Measurements from ENCODE around the gene TNFSF10. TPM values are rescaled to one million over a fixed set of nuclear protein-coding genes. Genes with fewer than 3 reads are reported as not detected.

The TNFSF10 gene
- total RNA-seq, 2 experiments from 2014 or later = 9.2 to 9.5 TPM

DNA sequence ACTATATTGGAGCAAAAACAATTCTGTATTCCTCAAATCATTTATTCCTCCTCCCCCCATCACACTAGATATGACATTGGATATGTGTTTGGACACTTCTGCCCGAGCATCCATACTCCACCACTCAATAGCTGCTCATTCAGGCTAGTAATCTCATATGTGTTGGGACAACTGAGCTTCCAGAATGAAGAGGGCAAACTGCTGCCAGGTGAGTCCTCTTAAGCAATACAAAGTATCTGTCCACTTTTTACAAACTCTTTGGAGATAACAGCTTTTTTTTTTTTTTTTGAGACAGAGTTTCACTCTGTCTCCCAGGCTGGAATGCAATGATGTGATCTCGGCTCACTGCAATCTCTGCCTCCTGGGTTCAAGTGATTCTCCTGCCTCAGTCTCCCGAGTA, 5.4 kb upstream of the TNFSF10 start:
- intact Hi-C loops (cut with DNase I, micrococcal nuclease) = no loop called here
- DNase-seq = no peak
- Mint-ChIP-seq H3K27ac (no peak overlapping the region), H3K4me3 (no peak overlapping the region), H3K4me1 (ENCODE audit: low read depth) (peaks cover 40% of the 10 kb centered on the region), H3K9me3 (no peaks in the 10 kb centered on the region), H3K27me3 (no peaks in the 10 kb centered on the region), H3K36me3 (ENCODE audit: low read depth) (no peaks in the 10 kb centered on the region)
- TF ChIP-seq, protein P1, sequence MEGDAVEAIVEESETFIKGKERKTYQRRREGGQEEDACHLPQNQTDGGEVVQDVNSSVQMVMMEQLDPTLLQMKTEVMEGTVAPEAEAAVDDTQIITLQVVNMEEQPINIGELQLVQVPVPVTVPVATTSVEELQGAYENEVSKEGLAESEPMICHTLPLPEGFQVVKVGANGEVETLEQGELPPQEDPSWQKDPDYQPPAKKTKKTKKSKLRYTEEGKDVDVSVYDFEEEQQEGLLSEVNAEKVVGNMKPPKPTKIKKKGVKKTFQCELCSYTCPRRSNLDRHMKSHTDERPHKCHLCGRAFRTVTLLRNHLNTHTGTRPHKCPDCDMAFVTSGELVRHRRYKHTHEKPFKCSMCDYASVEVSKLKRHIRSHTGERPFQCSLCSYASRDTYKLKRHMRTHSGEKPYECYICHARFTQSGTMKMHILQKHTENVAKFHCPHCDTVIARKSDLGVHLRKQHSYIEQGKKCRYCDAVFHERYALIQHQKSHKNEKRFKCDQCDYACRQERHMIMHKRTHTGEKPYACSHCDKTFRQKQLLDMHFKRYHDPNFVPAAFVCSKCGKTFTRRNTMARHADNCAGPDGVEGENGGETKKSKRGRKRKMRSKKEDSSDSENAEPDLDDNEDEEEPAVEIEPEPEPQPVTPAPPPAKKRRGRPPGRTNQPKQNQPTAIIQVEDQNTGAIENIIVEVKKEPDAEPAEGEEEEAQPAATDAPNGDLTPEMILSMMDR (IDR thresholded peaks at IDR 0.05) = no peak
- H3K27ac ChIP-seq (ENCODE audit: low read depth in 1 of 2, low read length in 2 of 2) = no peak overlapping the region
- POLR2A ChIA-PET = no interaction called here
- H3K4me1 ChIP-seq (ENCODE audit: insufficient read depth, low read length) = peaks cover 26% of the 10 kb centered on the region
- ATAC-seq (ENCODE audit: poor library complexity) = no peak
- no peaks in the 10 kb centered on the region for H3K27me3 ChIP-seq (ENCODE audit: control insufficient read depth in 1 of 2, insufficient read depth in 2 of 2, low read length in 2 of 2)
- CTCF ChIA-PET = interaction anchor here (0.7 to 3.7 kb wide), 2 partner anchors 10 to 67 kb away, joined by 3 to 17 read pairs; no protein-coding TSS in a partner anchor
- no peak overlapping the region for H3K4me3 ChIP-seq (ENCODE audit: low read length)
- H3K9me3 ChIP-seq (ENCODE audit: control insufficient read depth in 1 of 2, insufficient read depth in 1 of 2, low read length in 2 of 2) = peaks cover 0 to 4% of the 10 kb centered on the region in 2 experiments
- no peaks in the 10 kb centered on the region for H3K36me3 ChIP-seq (ENCODE audit: insufficient read depth, low read length)

DNA sequence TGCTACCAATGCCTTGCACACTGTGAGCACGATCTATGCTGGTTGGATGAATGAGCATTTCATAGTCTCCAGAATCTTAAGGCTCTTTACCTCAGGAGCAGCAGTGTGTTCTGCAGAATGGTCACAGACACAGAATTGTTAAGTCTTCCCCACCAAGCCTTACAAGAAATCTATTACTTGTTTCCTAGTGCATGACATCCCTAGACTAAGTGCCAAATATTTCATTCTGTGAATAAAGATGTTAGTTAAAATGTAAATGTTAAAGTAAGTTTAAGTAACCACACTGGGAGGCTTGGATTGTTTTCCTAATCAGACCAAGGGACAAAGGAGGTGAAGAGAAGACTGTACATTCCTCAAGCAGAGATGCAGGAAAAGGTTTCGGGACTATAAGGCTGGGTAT, 4.1 kb upstream of the TNFSF10 start:
- ChIA-PET CTCF (no interaction called here), POLR2A (no interaction called here)
- H3K9me3 Mint-ChIP-seq = no peaks in the 10 kb centered on the region
- ATAC-seq (ENCODE audit: poor library complexity) (no peak), DNase-seq (no peak)
- H3K4me3 Mint-ChIP-seq = no peak overlapping the region
- Histone ChIP-seq H3K36me3 (ENCODE audit: insufficient read depth, low read length) (no peaks in the 10 kb centered on the region), H3K27ac (ENCODE audit: low read depth in 1 of 2, low read length in 2 of 2) (no peak overlapping the region), H3K27me3 (ENCODE audit: control insufficient read depth in 1 of 2, insufficient read depth in 2 of 2, low read length in 2 of 2) (no peaks in the 10 kb centered on the region), H3K4me3 (ENCODE audit: low read length) (no peak overlapping the region), H3K9me3 (ENCODE audit: control insufficient read depth in 1 of 2, insufficient read depth in 1 of 2, low read length in 2 of 2) (no peaks in the 10 kb centered on the region), H3K4me1 (ENCODE audit: insufficient read depth, low read length) (peaks cover 30% of the 10 kb centered on the region)
- intact Hi-C loops (cut with DNase I, micrococcal nuclease) = no loop called here
- H3K27ac Mint-ChIP-seq = no peak overlapping the region
- no peaks in the 10 kb centered on the region for H3K27me3 Mint-ChIP-seq
- peaks cover 49% of the 10 kb centered on the region for H3K4me1 Mint-ChIP-seq (ENCODE audit: low read depth)
- peaks cover 8% of the 10 kb centered on the region for H3K36me3 Mint-ChIP-seq (ENCODE audit: low read depth)
- TF ChIP-seq, protein P1 (IDR thresholded peaks at IDR 0.05) = no peak

DNA sequence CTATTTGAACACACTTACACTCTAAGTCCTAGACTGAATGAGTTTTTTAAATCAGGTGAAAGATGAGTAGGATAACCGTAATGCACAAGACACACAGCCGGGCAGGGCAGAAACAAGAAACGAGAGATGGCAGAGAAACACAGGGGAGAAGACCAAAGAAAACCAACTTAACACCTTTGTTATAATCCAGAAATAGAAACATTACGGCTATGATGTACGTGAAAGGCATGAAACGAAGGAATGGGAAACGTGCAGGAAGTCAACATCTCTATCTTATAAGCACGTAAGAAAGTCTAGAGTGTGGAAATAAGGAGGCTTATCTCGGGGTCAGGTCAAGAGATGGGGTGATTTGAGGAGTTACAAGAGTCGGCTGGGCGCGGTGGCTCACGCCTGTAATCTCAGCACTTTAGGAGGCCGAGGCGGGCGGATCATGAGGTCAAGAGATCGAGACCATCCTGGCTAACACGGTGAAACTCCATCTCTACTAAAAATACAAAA, 1.9 kb upstream of the TNFSF10 start:
- H3K4me3 Mint-ChIP-seq = peak overlapping the region; percentile 9
- peaks cover 60% of the 10 kb centered on the region for H3K4me1 Mint-ChIP-seq (ENCODE audit: low read depth)

More for the DNA sequence above, 1.9 kb upstream of the TNFSF10 start:
- DNase-seq (no peak), ATAC-seq (ENCODE audit: poor library complexity) (no peak)
- H3K27me3 Mint-ChIP-seq = no peaks in the 10 kb centered on the region
- CTCF ChIA-PET = interaction anchor here (0.7 kb wide), 1 partner anchor 1450 kb away, joined by 3 read pairs; no protein-coding TSS in a partner anchor
- H3K27ac Mint-ChIP-seq = peak overlapping the region; percentile 93
- no peak overlapping the region for H3K4me3 ChIP-seq (ENCODE audit: low read length)
- POLR2A ChIA-PET = no interaction called here
- intact Hi-C loops (cut with DNase I, micrococcal nuclease) = no loop called here
- TF ChIP-seq, protein P1 (IDR thresholded peaks at IDR 0.05) = no peak
- H3K27me3 ChIP-seq (ENCODE audit: control insufficient read depth in 1 of 2, insufficient read depth in 2 of 2, low read length in 2 of 2) = no peaks in the 10 kb centered on the region
- no peak overlapping the region for H3K27ac ChIP-seq (ENCODE audit: low read depth in 1 of 2, low read length in 2 of 2)
- no peaks in the 10 kb centered on the region for H3K9me3 ChIP-seq (ENCODE audit: control insufficient read depth in 1 of 2, insufficient read depth in 1 of 2, low read length in 2 of 2)
- no peaks in the 10 kb centered on the region for H3K9me3 Mint-ChIP-seq
- peaks cover 22% of the 10 kb centered on the region for H3K4me1 ChIP-seq (ENCODE audit: insufficient read depth, low read length)
- peaks cover 12% of the 10 kb centered on the region for H3K36me3 Mint-ChIP-seq (ENCODE audit: low read depth)
- no peaks in the 10 kb centered on the region for H3K36me3 ChIP-seq (ENCODE audit: insufficient read depth, low read length)
